Left lung (tissue), 10 donors: Measurements from ENCODE around the gene CD180. TPM values are rescaled to one million over a fixed set of nuclear protein-coding genes. Genes with fewer than 3 reads are reported as not detected.

Experiments
- ATAC-seq: fragments of 200-7000 bp; cut with Tn5 transposase; one replicate; pipeline ENCODE4 v1.9.1; 2020; ENCODE audit warnings: moderate library complexity
- DNase-seq, 4 donors: peaks; one replicate each; pipeline ENCODE4 v3.0.0-alpha.2; 2013 to 2020
- H3K27ac ChIP-seq, 2 donors: fragments of 200-600 bp; sonication (generic) in 1 of 2; one replicate each; pipeline versions ENCODE4 v1.5.0 to v1.8.0; 2020 to 2021
- H3K27me3 ChIP-seq, 2 donors: fragments of 200-600 bp; sonication (generic) in 1 of 2; one replicate each; pipeline versions ENCODE4 v1.5.0 to v1.8.0; 2020 to 2021
- H3K36me3 ChIP-seq, 2 donors: fragments of 200-600 bp; sonication (generic) in 1 of 2; one replicate each; pipeline versions ENCODE4 v1.5.0 to v1.8.0; 2020 to 2021
- H3K4me1 ChIP-seq, 2 donors: fragments of 200-600 bp; one replicate each; pipeline ENCODE4 v1.8.0; 2021
- H3K4me3 ChIP-seq, 2 donors: fragments of 200-600 bp; sonication (generic) in 1 of 2; one replicate each; pipeline versions ENCODE4 v1.5.0 to v1.8.0; 2020 to 2021; ENCODE audit warnings: mild to moderate bottlenecking in 1 of 2
- H3K9me3 ChIP-seq, 2 donors: fragments of 200-600 bp; sonication (generic) in 1 of 2; one replicate each; pipeline versions ENCODE4 v1.5.0 to v1.8.0; 2020 to 2021
- intact Hi-C, 2 donors: fragments of 100-400 bp; cut with DNase I; formaldehyde crosslinking; loops; one replicate each; pipeline versions ENCODE4 v1.11.2 to v1.14.2; 2022
- polyA plus RNA-seq, 6 donors: library from polyadenylated mRNA; unstranded; fragments of 120-200 nt; gene quantifications; one replicate each; pipeline ENCODE4 v1.2.1, GENCODE V29; 2013; ENCODE audit not compliant: insufficient read length in 6 of 6
- total RNA-seq, 2 donors: library from RNA; stranded (reverse); fragmentation: NEBNext Ultra II Directional; extraction: Animal tissue kit (Norgen Biotek cat#: 25700); gene quantifications; one replicate each; pipeline ENCODE4 v1.2.1, GENCODE V29; 2021
- TF ChIP-seq, protein P1 (sequence below), 2 donors: fragments of 200-600 bp; sonication (generic) in 1 of 2; IDR thresholded peaks; one replicate each; pipeline versions ENCODE4 v1.5.0 to v1.8.0; 2021; ENCODE audit warnings: antibody characterized with exemption in 2 of 2
- donor health status: DM: no; HTN: yes; CAD: no.
- donor health status: DM: no; HTN: no; CAD: no.

Gene CD180
- total and polyA plus RNA-seq, 8 donors: 0.53 to 9.4 (median 1.1) TPM

- intact Hi-C loops: loop anchor here in 1 of 2 donors (10.0 kb wide), 2 partner anchors 149 to 319 kb away; no protein-coding TSS in a partner anchor
- H3K9me3 ChIP-seq: no peaks in the 10 kb centered on the region
- TF ChIP-seq, protein P1, sequence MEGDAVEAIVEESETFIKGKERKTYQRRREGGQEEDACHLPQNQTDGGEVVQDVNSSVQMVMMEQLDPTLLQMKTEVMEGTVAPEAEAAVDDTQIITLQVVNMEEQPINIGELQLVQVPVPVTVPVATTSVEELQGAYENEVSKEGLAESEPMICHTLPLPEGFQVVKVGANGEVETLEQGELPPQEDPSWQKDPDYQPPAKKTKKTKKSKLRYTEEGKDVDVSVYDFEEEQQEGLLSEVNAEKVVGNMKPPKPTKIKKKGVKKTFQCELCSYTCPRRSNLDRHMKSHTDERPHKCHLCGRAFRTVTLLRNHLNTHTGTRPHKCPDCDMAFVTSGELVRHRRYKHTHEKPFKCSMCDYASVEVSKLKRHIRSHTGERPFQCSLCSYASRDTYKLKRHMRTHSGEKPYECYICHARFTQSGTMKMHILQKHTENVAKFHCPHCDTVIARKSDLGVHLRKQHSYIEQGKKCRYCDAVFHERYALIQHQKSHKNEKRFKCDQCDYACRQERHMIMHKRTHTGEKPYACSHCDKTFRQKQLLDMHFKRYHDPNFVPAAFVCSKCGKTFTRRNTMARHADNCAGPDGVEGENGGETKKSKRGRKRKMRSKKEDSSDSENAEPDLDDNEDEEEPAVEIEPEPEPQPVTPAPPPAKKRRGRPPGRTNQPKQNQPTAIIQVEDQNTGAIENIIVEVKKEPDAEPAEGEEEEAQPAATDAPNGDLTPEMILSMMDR (IDR thresholded peaks at IDR 0.05): no peak
- no peaks in the 10 kb centered on the region for H3K27me3 ChIP-seq
- H3K27ac ChIP-seq: no peak overlapping the region
- ATAC-seq (no peak), DNase-seq (no peak)
- peaks cover 0 to 47% of the 10 kb centered on the region in 2 donors for H3K36me3 ChIP-seq
- H3K4me3 ChIP-seq: no peak overlapping the region
- peaks cover 0 to 5% of the 10 kb centered on the region in 2 donors for H3K4me1 ChIP-seq
These were observed 53.0 kb downstream of the CD180 start for GRCh38 chr5:67143549-67143948.

- TF ChIP-seq, protein P1 (IDR thresholded peaks at IDR 0.05): no peak
- H3K4me3 ChIP-seq: no peak overlapping the region
- H3K36me3 ChIP-seq: peaks cover 0 to 48% of the 10 kb centered on the region in 2 donors
- no peak for ATAC-seq
- intact Hi-C loops: loop anchor here in 1 of 2 donors (10.0 kb wide), 2 partner anchors 148 to 318 kb away; no protein-coding TSS in a partner anchor
- peaks cover 0 to 5% of the 10 kb centered on the region in 2 donors for H3K4me1 ChIP-seq
- H3K27ac ChIP-seq: no peak overlapping the region
- no peaks in the 10 kb centered on the region for H3K9me3 ChIP-seq
- H3K27me3 ChIP-seq: no peaks in the 10 kb centered on the region
- no peak for DNase-seq
These were observed 53.8 kb downstream of the CD180 start for GRCh38 chr5:67142816-67143215.

DNA sequence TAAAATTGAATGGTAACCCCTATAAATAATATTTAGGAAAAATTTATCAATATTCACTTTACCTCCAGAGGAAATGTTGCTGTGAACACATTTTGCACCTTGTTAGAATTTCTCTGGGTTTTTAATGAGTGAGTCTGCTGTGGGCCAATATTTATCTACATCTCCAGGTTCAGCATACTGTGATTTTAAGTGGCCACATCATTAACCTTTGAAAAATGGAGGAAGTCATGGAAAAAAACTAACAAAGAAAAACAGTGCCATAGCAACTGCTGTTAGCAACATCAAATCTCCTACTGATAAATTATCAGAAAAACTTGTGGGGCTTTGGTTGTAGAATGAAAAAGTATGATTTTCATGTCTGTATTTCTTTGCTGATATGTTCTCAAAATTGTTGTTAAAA is 55.0 kb downstream of the CD180 start:
- intact Hi-C loops: loop anchor here in 1 of 2 donors (10.0 kb wide), 2 partner anchors 147 to 317 kb away; no protein-coding TSS in a partner anchor
- Histone ChIP-seq H3K4me3 (no peak overlapping the region), H3K27me3 (no peaks in the 10 kb centered on the region), H3K9me3 (no peaks in the 10 kb centered on the region), H3K36me3 (peaks cover 0 to 51% of the 10 kb centered on the region in 2 donors), H3K27ac (no peak overlapping the region), H3K4me1 (peaks cover 0 to 5% of the 10 kb centered on the region in 2 donors)
- TF ChIP-seq, protein P1 (IDR thresholded peaks at IDR 0.05): no peak
- DNase-seq (no peak), ATAC-seq (no peak)

DNA sequence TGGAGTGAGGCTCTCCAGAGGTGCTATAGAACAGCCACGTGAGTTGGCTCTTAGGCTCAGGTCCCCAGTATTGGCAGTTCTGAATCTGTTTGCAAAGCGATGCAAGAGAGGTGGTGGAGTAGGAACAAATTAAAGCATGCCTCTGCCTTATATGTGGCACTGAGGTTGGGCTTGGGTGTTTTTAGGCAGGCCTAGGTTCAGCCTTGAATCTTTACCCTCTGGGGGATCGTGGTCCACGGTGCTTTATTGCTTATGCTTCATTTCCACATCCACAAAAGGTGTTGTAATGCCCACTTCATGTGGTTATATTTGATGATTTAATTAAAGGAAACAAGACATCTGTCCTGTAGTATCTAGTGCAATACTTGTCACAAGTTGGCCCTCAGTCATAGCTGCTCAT is 56.2 kb downstream of the CD180 start:
- peaks cover 0 to 49% of the 10 kb centered on the region in 2 donors for H3K36me3 ChIP-seq
- intact Hi-C loops: loop anchor here in 1 of 2 donors (10.0 kb wide), 2 partner anchors 146 to 316 kb away; no protein-coding TSS in a partner anchor
- ATAC-seq: no peak

GRCh38 chr5:67139030-67139429 is 57.6 kb downstream of the CD180 start:
- Histone ChIP-seq H3K4me3 (no peak overlapping the region), H3K27ac (no peak overlapping the region), H3K36me3 (peaks cover 0 to 48% of the 10 kb centered on the region in 2 donors), H3K9me3 (no peaks in the 10 kb centered on the region), H3K4me1 (no peaks in the 10 kb centered on the region), H3K27me3 (no peaks in the 10 kb centered on the region)
- intact Hi-C loops: no loop called here
- DNase-seq (no peak), ATAC-seq (no peak)
- TF ChIP-seq, protein P1 (IDR thresholded peaks at IDR 0.05): no peak

More for the DNA sequence above, 56.2 kb downstream of the CD180 start:
- DNase-seq: no peak
- H3K27me3 ChIP-seq: no peaks in the 10 kb centered on the region
- H3K27ac ChIP-seq: no peak overlapping the region
- H3K4me1 ChIP-seq: no peaks in the 10 kb centered on the region
- H3K4me3 ChIP-seq: no peak overlapping the region
- no peaks in the 10 kb centered on the region for H3K9me3 ChIP-seq
- TF ChIP-seq, protein P1 (IDR thresholded peaks at IDR 0.05): no peak
